PC-9 (cell line): ENCODE data around the gene SSBP2.

Experiments
- CTCF ChIP-seq: fragments of 200-600 bp; sonication (generic); conservative IDR thresholded peaks from 2 replicates; pipeline ENCODE4 v1.6.1; 2017; ENCODE audit warnings: mixed run types, antibody characterized with exemption, mild to moderate bottlenecking, moderate library complexity
- EZH2 ChIP-seq: fragments of 200-600 bp; sonication (generic); IDR thresholded peaks from 2 replicates; pipeline ENCODE4 v1.8.0; 2017; ENCODE audit warnings: antibody characterized with exemption, low read depth

DNA sequence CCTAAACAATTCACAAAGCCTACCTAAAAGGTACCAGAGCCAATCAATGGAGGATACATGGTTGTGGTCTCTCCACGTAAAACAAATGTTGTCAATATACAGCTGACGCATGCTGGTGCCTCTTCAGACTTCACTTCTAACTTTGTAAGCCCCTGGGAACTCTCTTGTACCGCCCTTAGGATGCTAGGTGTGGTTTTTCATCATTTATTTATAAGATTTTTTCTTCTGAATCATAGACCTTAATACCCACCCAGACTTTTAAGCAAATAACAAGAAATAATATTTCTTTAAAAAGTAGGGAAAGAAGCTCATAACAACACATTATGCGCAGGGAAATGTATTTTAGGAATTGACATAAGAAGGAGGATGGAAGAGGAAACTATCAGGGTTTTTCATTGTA, 33.0 kb downstream of the SSBP2 start:
- no peak for TF ChIP-seq CTCF
- no peak for TF ChIP-seq EZH2
